SK-N-MC (cell line): ENCODE results near the gene HABP4.

Experiments
- DNase-seq: peaks from one replicate; pipeline ENCODE4 v3.0.0-alpha.2; 2011; ENCODE audit warnings: low read depth, low spot score
- H3K27ac ChIP-seq: fragments of 200-600 bp; sonication (generic); 2 replicates; pipeline ENCODE4 v1.5.1; 2016; ENCODE audit warnings: mixed run types
- H3K36me3 ChIP-seq: fragments of 200-600 bp; sonication (generic); 2 replicates; pipeline ENCODE4 v1.6.1; 2017; ENCODE audit warnings: antibody characterized with exemption, low read length, mixed read lengths; ENCODE audit not compliant: insufficient read depth
- H3K4me3 ChIP-seq: fragments of 200-600 bp; sonication (generic); 2 replicates; pipeline ENCODE4 v1.5.1; 2016
- H3K9ac ChIP-seq: fragments of 200-600 bp; sonication (generic); 2 replicates; pipeline ENCODE4 v1.8.0; 2017; ENCODE audit warnings: mixed run types, mixed read lengths; ENCODE audit not compliant: insufficient read length
- H3K9me3 ChIP-seq: fragments of 200-600 bp; sonication (generic); 2 replicates; pipeline ENCODE4 v1.6.1; 2017; ENCODE audit warnings: low read depth, mild to moderate bottlenecking, antibody characterized with exemption, low read length, moderate library complexity, mixed read lengths
- EZH2 ChIP-seq: fragments of 200-600 bp; sonication (generic); IDR thresholded peaks from one replicate; pipeline ENCODE4 v1.6.1; 2017; ENCODE audit warnings: antibody characterized with exemption
- FOXP2 ChIP-seq: optimal IDR thresholded peaks from 2 replicates; pipeline ENCODE3; 2011; ENCODE audit warnings: mild to moderate bottlenecking, moderate library complexity; ENCODE audit not compliant: insufficient read depth; ENCODE audit errors: extremely low read length, control extremely low read depth
- POLR2AphosphoS5 ChIP-seq: IDR thresholded peaks from 2 replicates; pipeline ENCODE4 v1.6.1; 2012; ENCODE audit warnings: mild to moderate bottlenecking, low read depth, low read length, borderline replicate concordance

The HABP4 gene

DNA sequence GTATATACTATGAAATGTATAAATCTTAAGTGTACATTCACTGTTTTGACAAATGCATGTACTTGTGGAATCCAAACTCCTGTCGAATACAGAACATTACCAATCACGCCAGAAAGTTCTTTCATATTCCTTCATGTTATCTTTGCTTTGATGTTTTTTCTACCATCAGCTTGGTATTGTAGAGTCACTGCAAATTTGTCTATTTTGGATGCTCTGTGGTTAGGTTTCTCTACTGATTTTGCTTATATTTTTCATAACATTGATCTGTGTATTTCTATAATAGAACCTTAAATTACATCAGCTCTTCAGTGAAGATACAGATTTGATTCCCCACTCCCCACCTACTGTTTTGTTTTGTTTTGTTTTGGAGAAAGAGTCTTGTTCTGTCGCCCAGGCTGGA lies 30.8 kb downstream of the HABP4 start:
- H3K9me3 ChIP-seq: no peaks in the 10 kb centered on the region
- DNase-seq: no peak
- H3K4me3 ChIP-seq: no peak overlapping the region
- TF ChIP-seq FOXP2 (no peak), POLR2AphosphoS5 (no peak), EZH2 (no peak)
- H3K27ac ChIP-seq: no peak overlapping the region
- peaks cover 15% of the 10 kb centered on the region for H3K36me3 ChIP-seq
- H3K9ac ChIP-seq: no peak overlapping the region

DNA sequence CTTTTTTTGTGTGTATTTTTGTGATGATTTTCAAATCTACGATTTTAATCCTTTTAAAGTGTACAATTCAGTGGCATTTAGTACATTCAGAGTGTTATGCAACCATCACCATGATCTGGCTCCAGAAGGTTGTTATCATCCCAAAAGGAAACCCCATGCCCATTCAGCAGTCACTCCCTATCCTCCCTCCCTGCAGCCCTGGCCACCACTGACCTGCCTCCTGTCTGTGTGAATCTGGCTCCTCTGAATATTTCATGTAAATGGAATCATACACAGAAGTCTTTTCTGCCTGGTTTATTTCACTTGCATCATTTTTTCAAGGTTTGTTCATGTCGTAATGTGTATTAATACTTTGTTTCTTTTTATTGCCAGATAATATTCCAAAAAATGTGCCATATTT lies 32.5 kb downstream of the HABP4 start:
- no peak for DNase-seq
- TF ChIP-seq POLR2AphosphoS5 (no peak), EZH2 (no peak), FOXP2 (no peak)

DNA sequence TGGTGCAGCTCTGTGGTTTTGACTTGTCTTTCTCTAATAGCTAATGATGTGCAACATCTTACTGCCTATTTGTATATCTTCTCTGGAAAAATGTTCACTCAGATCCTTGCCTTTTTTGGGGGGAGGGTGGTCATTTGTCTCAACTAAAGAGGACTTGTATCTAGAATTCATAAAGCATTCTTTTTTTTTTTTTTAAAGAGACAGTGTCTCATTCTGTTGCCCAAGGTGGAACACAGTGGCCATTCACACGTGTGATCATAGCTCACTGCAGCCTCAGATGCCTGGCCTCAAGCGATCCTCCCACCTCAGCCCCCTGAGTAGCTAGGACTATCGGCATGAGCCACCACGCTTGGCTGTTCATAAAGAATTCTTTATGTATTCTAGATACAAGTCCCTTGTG lies 33.2 kb downstream of the HABP4 start:
- H3K9ac ChIP-seq: no peak overlapping the region

More for the DNA sequence above, 32.5 kb downstream of the HABP4 start:
- no peak overlapping the region for H3K9ac ChIP-seq
- H3K4me3 ChIP-seq: no peak overlapping the region
- H3K36me3 ChIP-seq: peaks cover 25% of the 10 kb centered on the region
- no peaks in the 10 kb centered on the region for H3K9me3 ChIP-seq
- no peak overlapping the region for H3K27ac ChIP-seq

DNA sequence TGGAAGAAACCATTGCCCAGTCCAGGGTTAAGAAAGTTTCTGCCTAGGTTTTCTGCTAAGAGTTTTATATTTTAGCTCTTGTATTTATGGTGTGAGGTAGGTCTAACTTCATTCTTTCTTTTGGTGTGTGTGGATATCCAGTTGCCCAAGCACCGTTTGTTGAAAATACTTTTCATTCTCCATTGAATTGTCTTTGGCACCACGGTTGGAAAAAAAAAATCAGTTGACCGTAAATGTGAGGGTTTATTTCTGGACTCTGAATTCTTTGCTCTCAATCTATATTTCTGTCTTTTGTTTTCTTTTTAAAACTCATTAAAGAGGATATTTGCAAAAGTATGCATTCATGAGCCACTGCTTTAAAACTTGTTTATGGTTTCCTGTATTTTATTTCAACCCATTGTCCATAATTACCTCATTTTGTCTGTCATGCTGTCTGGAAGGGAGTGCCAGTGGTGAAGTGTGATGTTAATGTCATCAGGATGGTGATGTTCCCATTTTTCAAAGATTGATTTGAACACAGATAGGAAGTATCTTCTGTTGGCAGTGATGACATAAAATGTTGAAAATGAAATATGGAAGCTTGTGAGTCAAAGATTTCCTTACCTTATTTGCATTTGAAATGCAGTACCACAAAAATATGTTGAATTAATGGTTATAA lies 33.9 kb downstream of the HABP4 start:
- Histone ChIP-seq H3K9me3 (no peaks in the 10 kb centered on the region), H3K27ac (no peak overlapping the region), H3K4me3 (no peak overlapping the region), H3K9ac (no peak overlapping the region), H3K36me3 (peaks cover 39% of the 10 kb centered on the region)
- no peak for DNase-seq
- no peak for TF ChIP-seq POLR2AphosphoS5
- no peak for TF ChIP-seq EZH2
- TF ChIP-seq FOXP2: no peak

More for the DNA sequence above, 33.2 kb downstream of the HABP4 start:
- no peak for TF ChIP-seq EZH2
- TF ChIP-seq POLR2AphosphoS5: no peak
- no peak for TF ChIP-seq FOXP2
- Histone ChIP-seq H3K27ac (no peak overlapping the region), H3K4me3 (no peak overlapping the region), H3K9me3 (no peaks in the 10 kb centered on the region), H3K36me3 (peaks cover 32% of the 10 kb centered on the region)
- no peak for DNase-seq

DNA sequence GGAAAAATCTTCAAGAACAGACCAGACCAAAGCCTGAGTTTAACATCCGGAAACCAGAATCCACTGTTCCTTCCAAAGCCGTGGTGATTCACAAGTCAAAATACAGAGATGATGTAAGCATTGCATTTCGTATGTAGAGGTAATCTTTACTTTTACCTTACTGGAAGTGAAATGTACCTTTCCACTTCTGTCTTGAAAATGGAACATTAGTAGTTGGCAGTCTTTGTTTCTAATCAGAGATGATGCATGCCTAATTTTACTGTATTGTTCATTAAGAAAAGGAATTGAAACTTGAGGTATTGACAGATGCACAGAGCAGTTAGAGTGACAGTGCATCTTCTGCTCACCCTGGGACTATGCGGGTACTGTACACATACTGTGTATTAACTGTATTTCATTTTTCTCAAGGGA lies 34.6 kb downstream of the HABP4 start:
- no peaks in the 10 kb centered on the region for H3K9me3 ChIP-seq
- H3K9ac ChIP-seq: no peak overlapping the region
- TF ChIP-seq FOXP2: no peak
- no peak for TF ChIP-seq EZH2
- TF ChIP-seq POLR2AphosphoS5: no peak
- no peak overlapping the region for H3K27ac ChIP-seq
- no peak overlapping the region for H3K4me3 ChIP-seq
- DNase-seq: no peak
- H3K36me3 ChIP-seq: peaks cover 45% of the 10 kb centered on the region

DNA sequence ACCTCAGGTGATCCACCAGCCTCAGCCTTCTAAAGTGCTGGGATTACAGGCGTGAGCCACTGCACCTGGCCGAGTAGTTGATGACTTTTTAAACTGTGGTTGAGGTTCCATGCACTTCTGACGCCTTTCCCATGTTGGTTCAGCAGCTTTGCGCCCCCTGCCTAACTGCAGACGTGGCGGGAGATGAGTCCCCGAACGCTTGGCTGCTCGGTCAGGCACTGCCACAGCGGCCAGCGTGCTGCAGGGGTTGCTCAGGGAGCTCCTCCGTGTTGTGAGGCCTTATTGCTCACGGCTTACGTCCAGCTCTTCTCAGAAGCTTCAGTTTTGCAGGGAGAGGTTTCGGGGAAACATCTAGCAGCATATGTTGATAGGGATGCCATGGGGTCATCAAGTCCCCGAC lies 35.3 kb downstream of the HABP4 start:
- TF ChIP-seq POLR2AphosphoS5 (no peak), EZH2 (no peak), FOXP2 (no peak)
- Histone ChIP-seq H3K4me3 (no peak overlapping the region), H3K36me3 (peaks cover 51% of the 10 kb centered on the region), H3K27ac (no peak overlapping the region), H3K9me3 (no peaks in the 10 kb centered on the region), H3K9ac (no peak overlapping the region)
- DNase-seq: no peak

DNA sequence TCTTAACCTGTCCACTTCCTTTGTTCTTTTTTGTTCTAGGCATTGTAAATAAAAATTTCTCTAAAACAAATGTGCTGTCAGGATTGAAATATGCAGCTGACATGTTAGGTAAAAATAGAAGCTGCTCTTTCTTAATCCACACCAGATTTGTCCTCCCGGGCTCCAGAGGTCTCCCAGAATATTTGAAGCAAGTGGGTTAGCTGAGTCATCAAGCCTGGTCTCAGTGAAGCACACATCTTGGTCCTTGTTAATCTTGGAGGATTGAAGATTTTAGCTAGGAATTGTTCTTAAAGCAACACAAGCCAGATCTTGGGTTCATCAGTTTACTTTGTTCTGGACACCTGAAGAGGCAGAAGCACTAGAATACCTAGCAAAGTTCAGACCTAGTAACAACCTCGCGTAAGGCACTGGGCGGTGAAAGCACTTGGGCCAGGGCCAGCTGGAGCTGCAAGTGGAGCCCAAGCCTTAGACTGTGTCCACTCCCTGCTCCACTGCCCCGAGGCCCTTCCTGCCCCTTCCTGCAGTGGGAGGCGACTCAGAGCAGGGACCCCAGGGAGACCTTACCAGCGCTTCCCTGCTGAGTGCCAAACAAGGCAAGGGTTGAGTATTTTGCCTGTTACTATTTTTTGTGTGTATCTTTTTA lies 36.5 kb downstream of the HABP4 start:
- H3K27ac ChIP-seq: no peak overlapping the region
- no peak for DNase-seq

DNA sequence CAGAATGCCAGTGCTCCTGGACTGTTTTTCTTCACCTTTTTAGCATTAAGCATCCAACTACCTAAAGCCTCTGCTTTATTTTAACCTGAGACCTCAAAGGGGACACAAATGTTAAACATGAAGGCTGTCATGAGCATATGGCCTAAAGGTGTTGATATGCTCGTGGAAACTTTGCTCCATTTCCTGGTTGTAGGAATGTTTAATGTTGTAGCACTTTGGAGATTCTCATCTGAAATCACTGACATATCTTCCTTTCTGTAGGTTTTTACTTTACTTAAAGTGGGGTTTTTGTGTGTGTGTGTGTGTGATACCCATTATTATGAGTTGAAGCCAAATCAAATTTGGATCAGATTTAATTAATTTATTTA lies 37.0 kb downstream of the HABP4 start:
- peaks cover 68% of the 10 kb centered on the region for H3K36me3 ChIP-seq
- no peak overlapping the region for H3K27ac ChIP-seq
- H3K4me3 ChIP-seq: no peak overlapping the region
- DNase-seq: no peak
- H3K9ac ChIP-seq: no peak overlapping the region
- no peaks in the 10 kb centered on the region for H3K9me3 ChIP-seq
- no peak for TF ChIP-seq POLR2AphosphoS5
- no peak for TF ChIP-seq EZH2
- TF ChIP-seq FOXP2: no peak

More for the DNA sequence above, 36.5 kb downstream of the HABP4 start:
- no peak for TF ChIP-seq FOXP2
- no peak for TF ChIP-seq EZH2
- no peak for TF ChIP-seq POLR2AphosphoS5
- Histone ChIP-seq H3K36me3 (peaks cover 63% of the 10 kb centered on the region), H3K9ac (no peak overlapping the region), H3K4me3 (no peak overlapping the region), H3K9me3 (no peaks in the 10 kb centered on the region)

DNA sequence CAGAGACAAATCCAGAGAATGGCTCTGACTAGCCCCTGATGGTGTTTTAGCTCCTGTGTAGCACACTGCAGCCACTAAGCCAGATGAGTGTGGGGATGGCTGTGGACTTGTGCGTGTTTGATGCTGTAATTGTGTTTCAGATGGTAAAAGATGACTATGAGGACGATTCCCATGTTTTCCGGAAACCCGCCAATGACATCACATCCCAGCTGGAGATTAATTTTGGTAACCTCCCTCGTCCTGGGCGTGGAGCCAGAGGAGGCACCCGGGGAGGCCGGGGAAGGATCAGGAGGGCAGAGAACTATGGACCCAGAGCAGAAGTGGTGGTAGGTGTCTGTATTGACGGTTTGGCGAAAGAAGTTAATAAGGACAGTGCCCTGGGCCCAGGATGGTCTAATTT lies 38.0 kb downstream of the HABP4 start:
- Histone ChIP-seq H3K9me3 (no peaks in the 10 kb centered on the region), H3K9ac (no peak overlapping the region), H3K36me3 (peaks cover 62% of the 10 kb centered on the region), H3K4me3 (no peak overlapping the region), H3K27ac (no peak overlapping the region)
- no peak for DNase-seq
- TF ChIP-seq FOXP2 (no peak), EZH2 (no peak), POLR2AphosphoS5 (no peak)

DNA sequence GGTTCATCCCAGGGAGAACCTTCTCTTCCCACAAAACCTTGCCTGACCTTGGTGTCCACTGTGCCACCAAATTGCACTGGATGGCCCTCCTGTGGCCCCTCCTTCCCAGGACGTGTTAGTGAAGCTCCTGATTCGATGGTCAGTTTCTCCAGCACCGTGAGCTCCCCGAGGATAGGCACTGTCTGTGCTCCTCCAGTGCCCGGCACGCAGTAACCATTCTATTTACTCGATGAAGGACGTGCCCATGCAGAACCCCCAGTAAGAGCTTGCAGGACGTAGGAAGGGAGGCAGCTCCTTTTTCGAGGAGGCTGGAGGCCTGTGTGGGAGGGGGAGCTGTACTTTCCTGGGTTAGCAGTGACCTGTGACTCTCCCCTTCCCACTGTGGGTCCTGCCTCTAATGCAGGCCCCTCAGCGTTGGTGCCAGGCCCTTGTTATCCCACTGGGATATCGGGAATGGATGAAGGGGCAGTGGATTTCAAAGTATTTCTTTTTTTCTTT lies 39.6 kb downstream of the HABP4 start:
- no peak overlapping the region for H3K9ac ChIP-seq
- peaks cover 57% of the 10 kb centered on the region for H3K36me3 ChIP-seq
- TF ChIP-seq FOXP2 (no peak), POLR2AphosphoS5 (no peak)
- no peak overlapping the region for H3K27ac ChIP-seq
- H3K4me3 ChIP-seq: no peak overlapping the region
- DNase-seq: no peak
- no peaks in the 10 kb centered on the region for H3K9me3 ChIP-seq
